ENCODE data around the gene EGFL7.

The EGFL7 gene

DNA sequence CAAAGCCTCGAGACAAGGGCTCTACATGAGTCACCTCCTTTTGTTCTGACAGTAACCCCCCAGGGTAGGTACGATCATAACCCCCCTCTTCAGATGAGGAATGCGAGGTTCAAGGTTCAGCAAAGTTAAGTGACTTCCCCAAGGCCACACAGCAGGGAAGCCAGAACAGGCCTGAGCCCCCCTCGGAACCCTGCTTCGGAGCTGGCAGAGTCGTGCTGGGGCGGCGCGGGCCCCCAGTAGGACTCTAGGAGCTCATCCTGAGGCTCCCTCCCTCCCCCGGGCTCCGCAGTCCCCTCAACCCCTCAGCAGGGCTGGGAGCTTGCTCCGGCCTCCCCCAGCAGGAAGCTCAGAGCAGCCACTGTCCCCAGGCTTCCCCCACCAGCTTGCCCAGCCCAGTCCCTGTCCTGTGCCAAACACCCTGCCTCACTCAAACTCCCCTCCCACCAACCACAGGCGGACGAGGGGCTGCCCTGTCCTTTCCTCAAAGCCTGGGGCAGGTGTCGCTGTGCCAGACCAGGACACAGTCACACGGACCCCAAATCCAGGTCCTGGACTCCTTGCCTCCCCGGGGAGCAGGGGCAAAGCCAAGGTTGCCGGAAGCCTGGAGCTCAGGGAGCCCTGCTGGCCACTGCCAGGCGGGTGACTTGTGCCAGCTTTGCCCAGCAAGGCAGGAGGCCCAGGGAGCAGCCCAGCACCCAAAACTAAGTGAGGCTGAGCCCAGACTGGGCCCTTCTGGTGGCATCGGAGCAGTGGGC, 19.4 kb downstream of the EGFL7 start:
- peak overlapping the region; percentile 44 for H3K18ac ChIP-seq (ENCODE audit: low read length)
- peak overlapping the region; percentile 71 for H3K14ac ChIP-seq (ENCODE audit: low read length)
- H2AFZ ChIP-seq (ENCODE audit: low read length) = no peak overlapping the region
- H3K23ac ChIP-seq (ENCODE audit: low read depth, low read length, poor library complexity) = no peak overlapping the region
- H3K36me3 ChIP-seq (replicated peaks in 1 of 2; ENCODE audit: control insufficient read depth in 2 of 2, insufficient read depth in 2 of 2, low read length in 2 of 2) = no peaks in the 10 kb centered on the region
- no peak overlapping the region for H3K4ac ChIP-seq (ENCODE audit: low read length)
- H3K9ac ChIP-seq (ENCODE audit: low read depth, low read length, poor library complexity) = no peak overlapping the region
- no peaks in the 10 kb centered on the region for H3K79me1 ChIP-seq (ENCODE audit: low read depth, low read length)
- peak overlapping the region; percentile 75 for H2BK12ac ChIP-seq (ENCODE audit: low read length)
- H3K4me1 ChIP-seq (ENCODE audit: control insufficient read depth in 2 of 2, insufficient read depth in 1 of 2, low read depth in 1 of 2, low read length in 2 of 2) = peaks cover 8 to 15% of the 10 kb centered on the region in 2 donors
- no peak overlapping the region for H3K27ac ChIP-seq (replicated peaks; ENCODE audit: low read length)
- peak overlapping the region; percentile 63 for H2AK5ac ChIP-seq (ENCODE audit: low read depth, low read length)
- WGBS, 2 donors (ENCODE audit: extremely low coverage in 2 of 2, insufficient read length in 2 of 2, insufficient replicate concordance in 1 of 2) = no CpG with 5 or more reads among the region's 20 CpGs
- H2BK5ac ChIP-seq (ENCODE audit: low read length) = no peak overlapping the region
- H2BK120ac ChIP-seq (ENCODE audit: low read depth, low read length) = no peak overlapping the region
- H4K8ac ChIP-seq (ENCODE audit: low read depth, low read length) = no peak overlapping the region
- H3K27me3 ChIP-seq (ENCODE audit: control insufficient read depth in 3 of 3, insufficient read depth in 3 of 3, low read depth in 1 of 3, low read length in 3 of 3) = peaks cover 5 to 27% (median 26%) of the 10 kb centered on the region in 3 experiments
- DNase-seq (ENCODE audit: low spot score) = no peak
- no peaks in the 10 kb centered on the region for H3K9me3 ChIP-seq (replicated peaks in 1 of 2; ENCODE audit: control insufficient read depth in 2 of 2, insufficient read depth in 1 of 2, low read depth in 1 of 2, low read length in 2 of 2)
- no peak overlapping the region for H4K91ac ChIP-seq (ENCODE audit: low read depth, low read length, poor library complexity)
- no peak overlapping the region for H3K4me2 ChIP-seq (ENCODE audit: insufficient read depth, low read length, poor library complexity, severe bottlenecking)
- H3K4me3 ChIP-seq (ENCODE audit: low read length in 2 of 2) = no peak overlapping the region
- H2BK15ac ChIP-seq (ENCODE audit: low read length) = peak overlapping the region; percentile 81

GRCh38 chr9:136682710-136683109, 20.0 kb downstream of the EGFL7 start:
- H2BK5ac ChIP-seq (ENCODE audit: low read length) = no peak overlapping the region
- peaks cover 5 to 31% (median 27%) of the 10 kb centered on the region in 3 experiments for H3K27me3 ChIP-seq (ENCODE audit: control insufficient read depth in 3 of 3, insufficient read depth in 3 of 3, low read depth in 1 of 3, low read length in 3 of 3)
- no peak overlapping the region for H2BK120ac ChIP-seq (ENCODE audit: low read depth, low read length)
- no peak overlapping the region for H3K27ac ChIP-seq (replicated peaks; ENCODE audit: low read length)
- peak overlapping the region; percentile 81 for H2BK15ac ChIP-seq (ENCODE audit: low read length)
- DNase-seq (ENCODE audit: low spot score) = no peak
- no peak overlapping the region for H4K8ac ChIP-seq (ENCODE audit: low read depth, low read length)
- H3K14ac ChIP-seq (ENCODE audit: low read length) = peak overlapping the region; percentile 38
- no peak overlapping the region for H3K4me2 ChIP-seq (ENCODE audit: insufficient read depth, low read length, poor library complexity, severe bottlenecking)
- H3K9ac ChIP-seq (ENCODE audit: low read depth, low read length, poor library complexity) = no peak overlapping the region
- WGBS, 2 donors (ENCODE audit: extremely low coverage in 2 of 2, insufficient read length in 2 of 2, insufficient replicate concordance in 1 of 2) = no CpG with 5 or more reads among the region's 10 CpGs
- H2BK12ac ChIP-seq (ENCODE audit: low read length) = no peak overlapping the region
- H2AFZ ChIP-seq (ENCODE audit: low read length) = no peak overlapping the region
- H3K4me1 ChIP-seq (ENCODE audit: control insufficient read depth in 2 of 2, insufficient read depth in 1 of 2, low read depth in 1 of 2, low read length in 2 of 2) = peaks cover 8 to 15% of the 10 kb centered on the region in 2 donors
- H4K91ac ChIP-seq (ENCODE audit: low read depth, low read length, poor library complexity) = no peak overlapping the region
- H3K4ac ChIP-seq (ENCODE audit: low read length) = no peak overlapping the region
- H3K23ac ChIP-seq (ENCODE audit: low read depth, low read length, poor library complexity) = no peak overlapping the region
- peak overlapping the region; percentile 63 for H2AK5ac ChIP-seq (ENCODE audit: low read depth, low read length)
- H3K36me3 ChIP-seq (replicated peaks in 1 of 2; ENCODE audit: control insufficient read depth in 2 of 2, insufficient read depth in 2 of 2, low read length in 2 of 2) = no peaks in the 10 kb centered on the region
- no peak overlapping the region for H3K4me3 ChIP-seq (ENCODE audit: low read length in 2 of 2)
- H3K18ac ChIP-seq (ENCODE audit: low read length) = peak overlapping the region; percentile 38
- H3K9me3 ChIP-seq (replicated peaks in 1 of 2; ENCODE audit: control insufficient read depth in 2 of 2, insufficient read depth in 1 of 2, low read depth in 1 of 2, low read length in 2 of 2) = no peaks in the 10 kb centered on the region
- H3K79me1 ChIP-seq (ENCODE audit: low read depth, low read length) = no peaks in the 10 kb centered on the region

- Histone ChIP-seq H2AFZ (ENCODE audit: low read length) (no peak overlapping the region), H4K8ac (ENCODE audit: low read depth, low read length) (no peak overlapping the region), H2AK5ac (ENCODE audit: low read depth, low read length) (peak overlapping the region; percentile 92), H3K4me3 (ENCODE audit: low read length in 2 of 2) (no peak overlapping the region), H3K18ac (ENCODE audit: low read length) (peak overlapping the region; percentile 64), H2BK12ac (ENCODE audit: low read length) (peak overlapping the region; percentile 22), H2BK120ac (ENCODE audit: low read depth, low read length) (no peak overlapping the region), H3K9me3 (replicated peaks in 1 of 2; ENCODE audit: control insufficient read depth in 2 of 2, insufficient read depth in 1 of 2, low read depth in 1 of 2, low read length in 2 of 2) (no peaks in the 10 kb centered on the region), H3K36me3 (replicated peaks in 1 of 2; ENCODE audit: control insufficient read depth in 2 of 2, insufficient read depth in 2 of 2, low read length in 2 of 2) (no peaks in the 10 kb centered on the region), H3K79me1 (ENCODE audit: low read depth, low read length) (no peaks in the 10 kb centered on the region), H3K4me2 (ENCODE audit: insufficient read depth, low read length, poor library complexity, severe bottlenecking) (no peak overlapping the region), H3K4ac (ENCODE audit: low read length) (no peak overlapping the region), H3K27me3 (ENCODE audit: control insufficient read depth in 3 of 3, insufficient read depth in 3 of 3, low read depth in 1 of 3, low read length in 3 of 3) (peaks cover 8 to 36% (median 32%) of the 10 kb centered on the region in 3 experiments), H3K23ac (ENCODE audit: low read depth, low read length, poor library complexity) (peak overlapping the region; percentile 55), H3K4me1 (ENCODE audit: control insufficient read depth in 2 of 2, insufficient read depth in 1 of 2, low read depth in 1 of 2, low read length in 2 of 2) (peaks cover 8 to 15% of the 10 kb centered on the region in 2 donors), H3K14ac (ENCODE audit: low read length) (peak overlapping the region; percentile 3), H3K27ac (replicated peaks; ENCODE audit: low read length) (no peak overlapping the region), H2BK15ac (ENCODE audit: low read length) (peak overlapping the region; percentile 49), H2BK5ac (ENCODE audit: low read length) (no peak overlapping the region), H4K91ac (ENCODE audit: low read depth, low read length, poor library complexity) (no peak overlapping the region), H3K9ac (ENCODE audit: low read depth, low read length, poor library complexity) (no peak overlapping the region)
- DNase-seq (ENCODE audit: low spot score) = no peak
- WGBS, 2 donors (ENCODE audit: extremely low coverage in 2 of 2, insufficient read length in 2 of 2, insufficient replicate concordance in 1 of 2) = no CpG with 5 or more reads among the region's 16 CpGs
Measured at GRCh38 chr9:136683173-136683745, 20.5 kb downstream of the EGFL7 start.

- no peak overlapping the region for H4K8ac ChIP-seq (ENCODE audit: low read depth, low read length)
- no peaks in the 10 kb centered on the region for H3K36me3 ChIP-seq (replicated peaks in 1 of 2; ENCODE audit: control insufficient read depth in 2 of 2, insufficient read depth in 2 of 2, low read length in 2 of 2)
- no peaks in the 10 kb centered on the region for H3K79me1 ChIP-seq (ENCODE audit: low read depth, low read length)
- no peak overlapping the region for H3K9ac ChIP-seq (ENCODE audit: low read depth, low read length, poor library complexity)
- peaks cover 8 to 41% (median 36%) of the 10 kb centered on the region in 3 experiments for H3K27me3 ChIP-seq (ENCODE audit: control insufficient read depth in 3 of 3, insufficient read depth in 3 of 3, low read depth in 1 of 3, low read length in 3 of 3)
- peak overlapping the region; percentile 92 for H2AK5ac ChIP-seq (ENCODE audit: low read depth, low read length)
- no peak for DNase-seq (ENCODE audit: low spot score)
- no peak overlapping the region for H2BK12ac ChIP-seq (ENCODE audit: low read length)
- no peaks in the 10 kb centered on the region for H3K9me3 ChIP-seq (replicated peaks in 1 of 2; ENCODE audit: control insufficient read depth in 2 of 2, insufficient read depth in 1 of 2, low read depth in 1 of 2, low read length in 2 of 2)
- no peak overlapping the region for H3K27ac ChIP-seq (replicated peaks; ENCODE audit: low read length)
- peak overlapping the region; percentile 55 for H3K23ac ChIP-seq (ENCODE audit: low read depth, low read length, poor library complexity)
- no peak overlapping the region for H3K4me2 ChIP-seq (ENCODE audit: insufficient read depth, low read length, poor library complexity, severe bottlenecking)
- H4K91ac ChIP-seq (ENCODE audit: low read depth, low read length, poor library complexity) = no peak overlapping the region
- peaks cover 8 to 15% of the 10 kb centered on the region in 2 donors for H3K4me1 ChIP-seq (ENCODE audit: control insufficient read depth in 2 of 2, insufficient read depth in 1 of 2, low read depth in 1 of 2, low read length in 2 of 2)
- no peak overlapping the region for H3K18ac ChIP-seq (ENCODE audit: low read length)
- no peak overlapping the region for H3K4me3 ChIP-seq (ENCODE audit: low read length in 2 of 2)
- H2BK5ac ChIP-seq (ENCODE audit: low read length) = no peak overlapping the region
- H3K14ac ChIP-seq (ENCODE audit: low read length) = no peak overlapping the region
- no CpG with 5 or more reads among the region's 14 CpGs for WGBS, 2 donors (ENCODE audit: extremely low coverage in 2 of 2, insufficient read length in 2 of 2, insufficient replicate concordance in 1 of 2)
- H2BK120ac ChIP-seq (ENCODE audit: low read depth, low read length) = no peak overlapping the region
- no peak overlapping the region for H3K4ac ChIP-seq (ENCODE audit: low read length)
- no peak overlapping the region for H2AFZ ChIP-seq (ENCODE audit: low read length)
- peak overlapping the region; percentile 49 for H2BK15ac ChIP-seq (ENCODE audit: low read length)
Measured at GRCh38 chr9:136683755-136684154, 21.0 kb downstream of the EGFL7 start.

Measured in neuronal stem cell (in vitro differentiated cells).